Hepatic stellate cell (primary cell): ENCODE data around the gene CSF3.
A peak's percentile ranks its signal among the peaks of the same experiment; 100 is the strongest.
"Not testable (repeated sequence)": the region's sequence is repeated elsewhere in the genome, so short reads cannot be mapped to it uniquely, and the experiment has no call there.

Experiments
- DNase-seq: peaks from one replicate; pipeline ENCODE4 v3.0.0; 2011; ENCODE audit warnings: low spot score

The CSF3 gene

DNA sequence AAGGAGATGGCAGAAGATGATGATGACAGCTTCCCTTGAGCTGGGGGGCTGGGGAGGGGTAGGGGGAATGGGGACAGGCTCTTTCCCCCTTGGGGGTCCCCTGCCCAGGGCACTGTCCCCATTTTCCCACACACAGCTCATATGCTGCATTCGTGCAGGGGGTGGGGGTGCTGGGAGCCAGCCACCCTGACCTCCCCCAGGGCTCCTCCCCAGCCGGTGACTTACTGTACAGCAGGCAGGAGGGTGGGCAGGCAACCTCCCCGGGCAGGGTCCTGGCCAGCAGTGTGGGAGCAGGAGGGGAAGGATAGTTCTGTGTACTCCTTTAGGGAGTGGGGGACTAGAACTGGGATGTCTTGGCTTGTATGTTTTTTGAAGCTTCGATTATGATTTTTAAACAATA lies 17.7 kb upstream of the CSF3 start:
- no peak for DNase-seq

DNA sequence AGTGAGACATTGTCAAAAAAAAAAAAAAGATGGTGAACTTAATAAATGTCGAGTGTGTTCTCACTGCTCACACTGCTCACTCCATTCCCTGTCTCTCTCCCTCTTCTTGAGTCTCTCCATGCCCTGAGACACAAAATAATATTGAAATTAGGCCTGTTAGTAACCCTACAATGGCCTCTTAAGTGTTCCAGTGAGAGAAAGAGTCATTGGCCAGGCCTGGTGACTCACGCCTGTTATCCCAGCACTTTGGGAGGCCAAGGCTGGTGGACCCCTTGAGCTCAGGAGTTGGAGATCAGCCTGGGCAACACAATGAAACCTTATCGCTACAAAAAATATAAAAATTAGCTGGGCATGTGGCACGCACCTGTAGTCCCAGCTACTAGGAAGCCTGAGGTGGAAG lies 16.2 kb upstream of the CSF3 start:
- DNase-seq, result no peak

DNA sequence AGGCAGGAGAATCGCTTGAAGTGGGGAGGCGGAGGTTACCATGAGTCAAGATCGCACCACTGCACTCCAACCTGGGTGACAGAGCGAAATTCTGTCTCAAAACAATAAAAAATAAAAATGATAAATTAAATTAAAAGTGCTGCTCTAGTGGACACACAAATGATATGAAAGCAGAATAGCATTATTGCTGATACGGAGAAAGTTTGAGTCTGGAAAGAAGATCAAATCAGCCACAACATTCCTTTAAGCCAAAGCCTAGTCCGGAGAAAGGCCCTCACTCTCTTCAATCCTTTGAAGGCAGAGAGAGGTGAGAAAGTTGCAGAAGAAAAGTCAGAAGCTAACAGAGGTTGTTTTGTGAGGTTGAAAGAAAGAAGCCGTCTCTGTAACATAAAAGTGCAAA lies 15.1 kb upstream of the CSF3 start:
- DNase-seq, result no peak

GRCh38 chr17:40001335-40001734 lies 13.9 kb upstream of the CSF3 start:
- not testable (repeated sequence) for DNase-seq

DNA sequence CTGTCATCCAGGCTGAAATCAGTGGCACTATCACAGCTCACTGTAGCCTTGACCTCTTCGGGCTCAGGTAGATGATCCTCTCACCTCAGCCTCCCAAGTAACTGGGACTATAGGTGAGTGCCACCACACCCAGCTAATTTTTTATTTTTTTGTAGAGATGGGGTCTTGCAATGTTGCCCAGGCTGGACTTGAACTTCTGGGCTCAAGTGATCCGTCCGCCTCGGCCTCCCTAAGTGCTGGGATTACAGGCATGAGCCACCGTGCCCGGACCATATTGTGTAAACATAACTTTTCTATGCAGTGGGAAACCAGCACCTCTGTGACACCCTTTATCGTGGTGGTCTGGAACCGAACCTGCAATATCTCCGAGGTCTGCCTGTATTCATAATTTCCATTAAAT lies 11.2 kb upstream of the CSF3 start:
- no peak for DNase-seq

GRCh38 chr17:40004712-40005111 lies 10.5 kb upstream of the CSF3 start:
- no peak for DNase-seq

- no peak for DNase-seq
Measured at GRCh38 chr17:40005520-40005919, 9.7 kb upstream of the CSF3 start.

GRCh38 chr17:40010946-40011500 lies 4.2 kb upstream of the CSF3 start:
- DNase-seq, result not testable (repeated sequence)

- DNase-seq, result not testable (repeated sequence)
Measured at GRCh38 chr17:40012017-40012647, 3.1 kb upstream of the CSF3 start.

GRCh38 chr17:40014375-40014980 lies 762 bp upstream of the CSF3 start:
- DNase-seq, result no peak

DNA sequence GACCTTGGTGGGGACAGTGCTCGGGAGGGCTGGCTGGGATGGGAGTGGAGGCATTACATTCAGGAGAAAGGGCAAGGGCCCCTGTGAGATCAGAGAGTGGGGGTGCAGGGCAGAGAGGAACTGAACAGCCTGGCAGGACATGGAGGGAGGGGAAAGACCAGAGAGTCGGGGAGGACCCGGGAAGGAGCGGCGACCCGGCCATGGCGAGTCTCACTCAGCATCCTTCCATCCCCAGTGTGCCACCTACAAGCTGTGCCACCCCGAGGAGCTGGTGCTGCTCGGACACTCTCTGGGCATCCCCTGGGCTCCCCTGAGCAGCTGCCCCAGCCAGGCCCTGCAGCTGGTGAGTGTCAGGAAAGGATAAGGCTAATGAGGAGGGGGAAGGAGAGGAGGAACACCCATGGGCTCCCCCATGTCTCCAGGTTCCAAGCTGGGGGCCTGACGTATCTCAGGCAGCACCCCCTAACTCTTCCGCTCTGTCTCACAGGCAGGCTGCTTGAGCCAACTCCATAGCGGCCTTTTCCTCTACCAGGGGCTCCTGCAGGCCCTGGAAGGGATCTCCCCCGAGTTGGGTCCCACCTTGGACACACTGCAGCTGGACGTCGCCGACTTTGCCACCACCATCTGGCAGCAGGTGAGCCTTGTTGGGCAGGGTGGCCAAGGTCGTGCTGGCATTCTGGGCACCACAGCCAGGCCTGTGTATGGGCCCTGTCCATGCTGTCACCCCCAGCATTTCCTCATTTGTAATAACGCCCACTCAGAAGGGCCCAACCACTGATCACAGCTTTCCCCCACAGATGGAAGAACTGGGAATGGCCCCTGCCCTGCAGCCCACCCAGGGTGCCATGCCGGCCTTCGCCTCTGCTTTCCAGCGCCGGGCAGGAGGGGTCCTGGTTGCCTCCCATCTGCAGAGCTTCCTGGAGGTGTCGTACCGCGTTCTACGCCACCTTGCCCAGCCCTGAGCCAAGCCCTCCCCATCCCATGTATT lies 1.1 kb downstream of the CSF3 start:
- no peak for DNase-seq

GRCh38 chr17:40017422-40018080 lies 2.3 kb downstream of the CSF3 start:
- no peak for DNase-seq

GRCh38 chr17:40018211-40019121 lies 3.2 kb downstream of the CSF3 start:
- DNase-seq, result no peak

DNA sequence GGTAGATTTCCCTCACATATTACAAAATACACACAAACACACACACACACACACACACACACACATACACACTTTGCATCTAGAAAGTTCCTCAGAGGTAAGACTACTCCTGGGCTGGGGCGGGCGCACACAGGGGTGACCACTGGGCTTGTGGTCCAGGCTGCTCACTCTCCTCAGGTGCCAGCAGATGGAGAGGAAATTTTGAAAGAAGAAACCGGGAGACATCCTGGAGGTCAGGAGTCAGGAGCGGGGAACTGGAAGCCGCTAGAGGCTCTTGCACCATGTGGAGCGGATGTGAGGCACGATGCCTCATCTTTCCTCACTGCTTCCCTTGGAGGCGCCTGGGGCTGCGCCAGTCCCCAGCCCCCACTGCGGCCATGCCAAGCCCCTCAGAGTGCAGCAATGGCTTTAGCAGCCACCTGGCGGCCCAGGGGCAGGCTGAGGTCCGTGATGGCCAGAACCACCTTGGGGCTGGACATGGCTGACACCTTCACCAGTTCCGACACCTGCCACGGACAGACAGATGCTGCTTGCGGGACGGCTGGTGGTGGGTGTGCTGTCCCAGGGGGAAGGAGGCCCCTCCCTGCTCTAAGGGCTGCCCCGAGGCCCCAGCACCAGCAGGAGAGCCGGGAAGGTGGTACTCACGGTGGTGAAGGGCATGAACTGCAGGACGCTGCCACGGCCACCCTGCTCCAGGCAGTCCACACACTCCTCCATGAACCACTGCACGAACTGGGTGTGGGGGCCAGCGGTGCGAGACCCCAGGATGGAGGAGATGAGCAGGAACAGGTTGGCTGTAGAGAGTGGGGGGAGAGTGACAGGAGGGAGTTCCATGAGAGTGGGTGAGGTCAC lies 4.1 kb downstream of the CSF3 start:
- no peak for DNase-seq

GRCh38 chr17:40020146-40020545 lies 4.9 kb downstream of the CSF3 start:
- no peak for DNase-seq

GRCh38 chr17:40021451-40021971 lies 6.3 kb downstream of the CSF3 start:
- DNase-seq, result peak; percentile 63

- DNase-seq, result peak; percentile 3
Measured at GRCh38 chr17:40022497-40022896, 7.3 kb downstream of the CSF3 start.

DNA sequence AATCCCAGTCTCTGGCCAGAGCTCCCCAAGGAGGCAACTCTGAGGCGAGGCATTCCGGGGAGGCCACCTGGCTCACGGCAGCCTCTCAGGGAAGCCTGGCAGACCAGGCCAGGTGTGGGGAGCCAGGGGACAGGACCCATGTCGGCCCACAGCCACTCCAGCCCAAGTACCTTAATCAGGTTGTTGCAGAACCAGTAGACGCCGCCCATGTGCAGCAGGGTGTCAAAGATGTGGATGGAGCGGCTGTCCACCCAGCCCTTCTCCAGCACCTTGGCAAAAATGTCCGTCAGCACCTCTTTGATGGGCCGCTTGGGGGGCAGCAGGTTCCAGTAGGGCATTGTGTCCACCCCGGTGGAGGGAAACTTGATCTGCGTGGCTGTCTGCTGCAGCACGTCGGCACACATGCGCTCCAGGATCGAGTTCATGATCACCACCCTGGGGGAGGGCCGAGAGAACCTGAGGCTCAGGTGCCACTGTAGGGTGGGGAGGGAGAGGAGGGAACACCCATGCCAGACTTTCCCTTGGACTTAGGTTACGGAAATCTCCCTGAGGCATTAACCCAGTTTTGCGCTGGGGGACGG lies 7.8 kb downstream of the CSF3 start:
- peak; percentile 2 for DNase-seq

DNA sequence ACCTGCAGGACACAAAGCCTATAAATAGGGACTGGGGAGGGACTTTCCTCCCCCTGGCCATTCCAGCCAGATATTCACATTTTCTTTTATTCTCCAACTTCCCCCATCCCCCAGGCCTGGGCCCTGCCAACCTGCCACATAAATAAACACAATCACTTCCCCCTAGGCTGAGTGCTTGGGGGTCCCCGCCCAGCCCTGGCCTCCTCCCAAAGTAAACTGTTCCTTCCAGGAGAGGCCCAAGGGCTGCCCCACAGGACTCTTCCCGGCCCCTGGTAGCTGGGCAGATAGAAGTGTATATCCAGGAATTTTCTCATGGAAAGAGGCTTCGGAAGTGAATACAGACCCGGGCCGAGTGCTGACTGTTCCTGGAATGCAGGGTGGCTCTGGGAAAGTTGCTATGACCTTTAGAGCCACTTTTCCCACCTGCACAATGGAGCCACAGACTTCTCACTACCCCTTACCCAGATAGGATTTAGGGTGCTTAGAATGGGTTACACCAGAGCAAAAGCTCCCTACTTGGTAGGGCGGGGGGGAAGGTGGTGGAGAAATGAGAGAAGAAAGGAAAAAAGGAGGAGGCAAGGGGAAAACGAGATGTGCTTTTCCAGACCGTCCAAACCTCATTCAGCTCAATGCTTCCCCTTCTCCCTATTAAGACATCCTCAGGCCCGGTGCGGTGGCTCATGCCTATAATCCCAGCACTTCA lies 8.5 kb downstream of the CSF3 start:
- DNase-seq, result peak; percentile 9
